ENCODE data around the gene MTSS2. TPM values are rescaled to one million over a fixed set of nuclear protein-coding genes. Genes with fewer than 3 reads are reported as not detected.

Gene MTSS2
- total RNA-seq, 1 donor from 2014 or later: 57.1 TPM

DNA sequence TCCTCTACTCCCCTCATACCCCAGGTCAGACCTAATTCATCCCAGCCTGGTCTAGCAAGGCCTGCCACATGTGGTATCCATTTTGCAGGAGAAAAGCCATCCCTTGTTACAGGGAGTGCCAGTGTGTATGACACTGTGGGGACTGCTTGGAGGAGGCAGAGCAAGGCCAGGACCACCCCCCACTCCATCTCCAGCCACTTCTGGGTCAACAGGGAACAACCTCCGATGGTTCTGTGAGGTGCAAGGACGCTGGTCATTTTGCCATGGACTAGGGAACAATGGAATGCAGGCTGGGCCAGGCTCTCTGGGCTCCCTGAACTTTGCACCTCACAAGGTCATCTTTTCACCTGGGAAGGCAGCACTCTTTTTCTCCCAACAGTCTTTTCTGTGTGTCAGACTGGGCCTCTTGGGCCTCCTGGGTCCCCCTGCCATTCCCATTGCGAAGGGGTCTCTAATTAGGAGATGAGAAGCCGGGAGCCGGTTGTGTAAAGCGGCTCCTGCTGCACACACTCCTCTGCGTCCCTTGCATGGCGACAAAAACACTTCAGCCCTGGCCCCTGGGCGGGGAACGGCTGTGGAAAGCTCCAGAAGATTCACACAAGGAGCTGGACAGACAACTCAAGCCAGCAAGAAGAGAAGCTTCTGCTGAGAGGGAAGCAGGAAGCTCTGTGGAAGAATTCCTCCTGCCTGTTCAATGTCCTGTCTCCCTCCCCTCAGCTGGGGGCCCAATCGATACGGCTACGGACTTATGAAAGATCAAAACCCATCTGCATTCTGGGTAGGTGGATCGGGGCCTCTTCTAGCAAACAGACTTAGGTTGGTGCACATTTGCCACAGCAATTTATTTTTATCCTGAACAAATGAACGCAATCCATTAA lies 38.5 kb upstream of the MTSS2 start:
- peaks cover 12% of the 10 kb centered on the region for H3K4me1 Mint-ChIP-seq (ENCODE audit: low read depth)
- peaks cover 20% of the 10 kb centered on the region for H3K36me3 Mint-ChIP-seq (ENCODE audit: insufficient read depth)
- DNase-seq (ENCODE audit: low spot score, unreplicated experiment): no peak
- TF ChIP-seq, protein P1, sequence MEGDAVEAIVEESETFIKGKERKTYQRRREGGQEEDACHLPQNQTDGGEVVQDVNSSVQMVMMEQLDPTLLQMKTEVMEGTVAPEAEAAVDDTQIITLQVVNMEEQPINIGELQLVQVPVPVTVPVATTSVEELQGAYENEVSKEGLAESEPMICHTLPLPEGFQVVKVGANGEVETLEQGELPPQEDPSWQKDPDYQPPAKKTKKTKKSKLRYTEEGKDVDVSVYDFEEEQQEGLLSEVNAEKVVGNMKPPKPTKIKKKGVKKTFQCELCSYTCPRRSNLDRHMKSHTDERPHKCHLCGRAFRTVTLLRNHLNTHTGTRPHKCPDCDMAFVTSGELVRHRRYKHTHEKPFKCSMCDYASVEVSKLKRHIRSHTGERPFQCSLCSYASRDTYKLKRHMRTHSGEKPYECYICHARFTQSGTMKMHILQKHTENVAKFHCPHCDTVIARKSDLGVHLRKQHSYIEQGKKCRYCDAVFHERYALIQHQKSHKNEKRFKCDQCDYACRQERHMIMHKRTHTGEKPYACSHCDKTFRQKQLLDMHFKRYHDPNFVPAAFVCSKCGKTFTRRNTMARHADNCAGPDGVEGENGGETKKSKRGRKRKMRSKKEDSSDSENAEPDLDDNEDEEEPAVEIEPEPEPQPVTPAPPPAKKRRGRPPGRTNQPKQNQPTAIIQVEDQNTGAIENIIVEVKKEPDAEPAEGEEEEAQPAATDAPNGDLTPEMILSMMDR (IDR thresholded peaks at IDR 0.05; ENCODE audit: unreplicated experiment): no peak
- H3K27me3 Mint-ChIP-seq: no peaks in the 10 kb centered on the region
- H3K9me3 Mint-ChIP-seq (ENCODE audit: low read depth): peaks cover 9% of the 10 kb centered on the region
- H3K27ac Mint-ChIP-seq: peak overlapping the region; percentile 71
- H3K4me3 Mint-ChIP-seq (ENCODE audit: low read depth): no peak overlapping the region

DNA sequence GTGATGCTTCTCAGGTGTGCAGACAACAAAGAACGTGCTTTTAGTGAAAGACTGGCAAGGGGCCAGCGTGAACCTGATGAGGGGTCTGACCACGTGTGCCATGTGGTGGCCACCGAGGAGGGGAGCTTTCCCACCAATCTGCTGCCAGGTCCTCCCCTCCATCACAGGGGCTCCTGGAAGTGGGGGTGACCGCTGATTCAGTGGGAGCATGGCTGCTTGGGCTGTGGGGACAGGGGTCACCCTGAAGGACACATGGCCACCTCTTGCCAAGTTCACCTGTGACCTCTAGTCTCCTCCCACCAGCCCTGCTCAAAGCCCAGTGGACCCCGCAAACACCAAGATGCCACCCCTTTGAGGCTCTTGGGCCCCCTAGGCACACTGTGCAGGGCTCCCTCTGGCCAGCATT lies 37.9 kb upstream of the MTSS2 start:
- Mint-ChIP-seq H3K4me3 (ENCODE audit: low read depth) (no peak overlapping the region), H3K9me3 (ENCODE audit: low read depth) (peaks cover 11% of the 10 kb centered on the region), H3K4me1 (ENCODE audit: low read depth) (peaks cover 12% of the 10 kb centered on the region), H3K27me3 (no peaks in the 10 kb centered on the region), H3K27ac (no peak overlapping the region), H3K36me3 (ENCODE audit: insufficient read depth) (peaks cover 23% of the 10 kb centered on the region)
- DNase-seq (ENCODE audit: low spot score, unreplicated experiment): no peak
- TF ChIP-seq, protein P1 (IDR thresholded peaks at IDR 0.05; ENCODE audit: unreplicated experiment): no peak

DNA sequence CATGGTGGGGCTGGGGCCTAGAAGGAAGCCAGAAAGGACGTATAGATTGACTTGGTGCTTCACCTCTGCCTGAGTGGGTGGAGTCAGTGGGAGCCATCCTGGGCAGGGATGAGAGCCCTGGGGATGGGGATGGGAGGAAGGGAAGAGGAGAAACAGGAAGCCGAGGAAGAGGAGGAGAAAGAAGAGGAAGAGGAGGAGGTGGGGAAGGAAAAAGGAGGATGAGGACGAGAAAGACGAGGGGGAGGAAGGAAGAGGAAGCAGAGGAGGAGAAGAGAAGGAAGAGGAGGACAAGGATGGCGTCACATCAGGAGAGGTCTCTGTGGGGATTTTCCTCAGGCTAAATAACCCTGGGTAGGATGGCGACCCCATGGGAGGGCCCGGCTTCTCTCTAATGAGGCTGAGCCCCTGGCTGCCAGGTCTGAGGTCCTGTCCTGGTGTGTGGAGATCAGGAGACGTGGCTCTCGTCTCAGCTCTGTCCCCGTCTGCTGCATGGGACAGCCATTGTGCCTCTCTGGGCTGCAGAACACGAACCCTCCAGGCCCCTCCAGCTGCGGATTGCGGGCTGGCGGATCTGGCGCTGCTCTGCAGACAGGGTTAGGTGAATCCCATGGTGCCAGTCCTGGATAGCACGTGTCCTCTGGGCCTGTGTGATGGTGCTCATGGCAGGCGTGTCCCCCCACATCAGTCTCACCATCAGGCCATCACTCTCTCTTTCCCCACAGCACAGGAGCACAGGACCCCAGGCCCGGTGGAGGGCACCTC lies 35.5 kb upstream of the MTSS2 start:
- H3K27ac Mint-ChIP-seq: no peak overlapping the region
- H3K4me1 Mint-ChIP-seq (ENCODE audit: low read depth): peaks cover 12% of the 10 kb centered on the region
- peaks cover 11% of the 10 kb centered on the region for H3K9me3 Mint-ChIP-seq (ENCODE audit: low read depth)
- no peaks in the 10 kb centered on the region for H3K27me3 Mint-ChIP-seq
- DNase-seq (ENCODE audit: low spot score, unreplicated experiment): no peak
- TF ChIP-seq, protein P1 (IDR thresholded peaks at IDR 0.05; ENCODE audit: unreplicated experiment): no peak
- peaks cover 23% of the 10 kb centered on the region for H3K36me3 Mint-ChIP-seq (ENCODE audit: insufficient read depth)
- H3K4me3 Mint-ChIP-seq (ENCODE audit: low read depth): no peak overlapping the region

DNA sequence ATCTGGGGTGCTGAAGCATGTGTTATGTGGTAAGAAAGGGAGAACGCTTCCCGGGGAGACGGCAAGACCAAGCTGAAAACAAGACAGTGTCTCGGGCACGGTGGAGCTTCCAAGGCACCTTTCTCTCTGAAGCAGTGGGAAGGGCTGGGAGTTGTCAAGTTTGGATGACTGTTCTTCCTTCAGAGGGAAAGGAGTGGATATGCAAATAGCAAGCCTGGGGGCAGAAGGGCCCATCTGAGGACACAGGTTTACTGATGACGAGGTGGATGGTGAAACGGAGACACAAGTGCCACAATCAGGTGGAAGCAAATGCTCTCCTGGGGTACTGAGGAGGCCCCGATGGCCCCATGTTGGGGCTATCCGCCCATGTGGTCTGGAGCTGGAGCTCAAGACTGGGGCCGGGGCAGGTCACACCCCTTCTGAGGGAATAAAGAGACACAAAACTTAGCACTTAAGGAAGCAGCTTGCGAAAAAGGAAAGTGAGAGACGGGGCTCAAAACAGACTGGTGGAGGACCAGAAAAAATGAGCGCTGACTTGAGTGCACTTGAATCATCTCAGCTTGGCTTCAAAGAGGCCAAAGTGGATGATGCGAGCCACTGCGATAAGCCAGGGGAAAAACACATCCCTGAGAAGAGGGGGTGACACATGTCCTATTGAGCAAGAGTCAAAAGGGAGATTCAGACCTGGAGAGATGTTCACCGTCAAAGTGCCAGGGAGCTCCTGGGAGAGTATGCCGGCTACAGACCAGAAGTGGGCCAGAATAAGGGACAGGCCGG lies 34.8 kb upstream of the MTSS2 start:
- H3K36me3 Mint-ChIP-seq (ENCODE audit: insufficient read depth): peaks cover 23% of the 10 kb centered on the region
- TF ChIP-seq, protein P1 (IDR thresholded peaks at IDR 0.05; ENCODE audit: unreplicated experiment): no peak
- no peak for DNase-seq (ENCODE audit: low spot score, unreplicated experiment)
- H3K4me1 Mint-ChIP-seq (ENCODE audit: low read depth): peaks cover 8% of the 10 kb centered on the region
- H3K9me3 Mint-ChIP-seq (ENCODE audit: low read depth): peaks cover 11% of the 10 kb centered on the region
- no peak overlapping the region for H3K27ac Mint-ChIP-seq
- H3K4me3 Mint-ChIP-seq (ENCODE audit: low read depth): no peak overlapping the region
- no peaks in the 10 kb centered on the region for H3K27me3 Mint-ChIP-seq

DNA sequence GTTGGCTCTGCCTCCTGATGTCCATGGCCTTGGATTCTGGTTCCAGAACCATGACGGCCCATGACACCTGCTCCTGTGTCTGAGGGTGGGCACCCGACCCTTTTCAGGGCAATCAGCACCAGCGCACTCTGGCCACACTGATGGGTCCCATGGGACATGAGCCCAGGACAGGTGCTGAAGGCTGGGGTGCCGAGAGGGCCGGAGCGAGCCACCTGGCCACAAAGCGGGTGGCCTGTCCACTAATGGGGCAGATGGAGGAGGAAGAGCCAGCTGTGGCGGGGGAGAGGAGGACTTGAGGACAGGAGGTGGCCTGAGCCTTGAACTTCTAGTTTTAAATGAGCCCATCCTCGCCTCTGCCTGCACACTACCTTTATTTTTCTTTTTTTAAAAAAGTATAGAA lies 31.2 kb upstream of the MTSS2 start:
- Mint-ChIP-seq H3K27ac (no peak overlapping the region), H3K36me3 (ENCODE audit: insufficient read depth) (peaks cover 22% of the 10 kb centered on the region), H3K9me3 (ENCODE audit: low read depth) (peaks cover 11% of the 10 kb centered on the region)

More for the DNA sequence above, 31.2 kb upstream of the MTSS2 start:
- DNase-seq (ENCODE audit: low spot score, unreplicated experiment): no peak
- Mint-ChIP-seq H3K4me3 (ENCODE audit: low read depth) (no peak overlapping the region), H3K4me1 (ENCODE audit: low read depth) (no peaks in the 10 kb centered on the region), H3K27me3 (no peaks in the 10 kb centered on the region)
- TF ChIP-seq, protein P1 (IDR thresholded peaks at IDR 0.05; ENCODE audit: unreplicated experiment): no peak

All from progenitor cell of endocrine pancreas (in vitro differentiated cells).